Measurements from ENCODE around the gene EGLN3.

EGLN3 gene

DNA sequence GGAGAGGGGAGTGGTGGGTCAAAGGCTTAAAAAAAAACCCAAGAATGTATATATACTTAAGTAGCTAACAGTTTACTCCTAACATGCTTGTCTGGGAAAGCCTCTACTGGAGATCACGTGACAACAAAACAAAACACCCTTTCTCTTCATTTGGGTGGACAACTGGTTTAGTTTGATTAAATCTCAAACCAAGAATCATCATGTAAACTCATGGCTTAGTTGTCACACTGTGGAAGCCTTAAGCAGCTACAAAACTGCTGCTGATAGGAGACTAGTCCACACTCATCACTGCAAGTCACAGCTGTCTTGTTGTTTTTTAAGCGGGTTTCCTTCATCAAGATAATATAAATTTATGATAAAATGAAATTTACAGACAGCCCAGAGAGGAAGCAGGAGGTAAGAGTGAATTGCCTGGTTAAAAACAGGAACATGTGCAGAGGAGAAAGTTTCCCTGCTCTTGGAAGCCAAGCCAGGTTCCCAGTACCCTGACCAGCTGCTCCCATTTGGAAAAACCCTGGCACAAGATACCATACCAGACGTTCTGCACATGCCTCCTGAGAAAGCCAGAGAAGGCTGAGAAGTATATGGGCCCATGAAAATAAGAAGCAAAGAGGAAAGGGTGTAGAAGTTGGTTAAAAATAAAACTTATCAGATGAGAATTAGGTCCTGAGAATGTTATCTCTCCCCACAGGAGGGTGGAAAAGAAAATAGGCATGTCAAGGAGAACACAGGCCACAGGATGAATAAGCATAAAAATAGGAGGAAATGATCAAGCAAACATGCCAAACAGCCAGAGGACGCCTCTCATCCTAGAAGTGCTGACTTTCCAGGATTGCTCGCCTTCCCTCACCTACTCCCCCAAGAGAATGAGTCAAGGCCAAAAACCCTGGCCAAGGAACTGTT is 34.0 kb downstream of the EGLN3 start:
- no peak overlapping the region for H3K27ac ChIP-seq
- TF ChIP-seq, protein P1, sequence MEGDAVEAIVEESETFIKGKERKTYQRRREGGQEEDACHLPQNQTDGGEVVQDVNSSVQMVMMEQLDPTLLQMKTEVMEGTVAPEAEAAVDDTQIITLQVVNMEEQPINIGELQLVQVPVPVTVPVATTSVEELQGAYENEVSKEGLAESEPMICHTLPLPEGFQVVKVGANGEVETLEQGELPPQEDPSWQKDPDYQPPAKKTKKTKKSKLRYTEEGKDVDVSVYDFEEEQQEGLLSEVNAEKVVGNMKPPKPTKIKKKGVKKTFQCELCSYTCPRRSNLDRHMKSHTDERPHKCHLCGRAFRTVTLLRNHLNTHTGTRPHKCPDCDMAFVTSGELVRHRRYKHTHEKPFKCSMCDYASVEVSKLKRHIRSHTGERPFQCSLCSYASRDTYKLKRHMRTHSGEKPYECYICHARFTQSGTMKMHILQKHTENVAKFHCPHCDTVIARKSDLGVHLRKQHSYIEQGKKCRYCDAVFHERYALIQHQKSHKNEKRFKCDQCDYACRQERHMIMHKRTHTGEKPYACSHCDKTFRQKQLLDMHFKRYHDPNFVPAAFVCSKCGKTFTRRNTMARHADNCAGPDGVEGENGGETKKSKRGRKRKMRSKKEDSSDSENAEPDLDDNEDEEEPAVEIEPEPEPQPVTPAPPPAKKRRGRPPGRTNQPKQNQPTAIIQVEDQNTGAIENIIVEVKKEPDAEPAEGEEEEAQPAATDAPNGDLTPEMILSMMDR (conservative IDR thresholded peaks at IDR 0.05): no peak

DNA sequence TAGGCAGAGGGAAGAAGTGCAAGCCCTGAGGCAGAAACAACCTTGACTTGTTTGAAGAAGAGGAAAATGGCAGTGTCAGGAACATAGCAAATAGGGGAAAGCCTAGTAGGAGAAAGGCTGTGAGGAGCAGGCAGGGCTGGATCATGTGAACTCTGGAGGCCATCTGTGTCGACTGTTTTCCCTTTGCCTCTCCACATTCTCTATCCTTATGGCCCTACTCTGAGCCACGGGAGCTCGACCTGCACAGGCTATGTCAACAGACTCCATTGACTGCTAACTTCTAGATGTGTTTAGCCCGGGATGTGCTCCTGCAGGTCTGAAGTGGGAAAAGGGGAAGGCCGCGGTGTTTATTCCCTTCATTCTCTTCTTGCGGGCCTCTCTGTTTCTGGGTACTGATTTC is 35.2 kb downstream of the EGLN3 start:
- TF ChIP-seq, protein P1 (conservative IDR thresholded peaks at IDR 0.05): no peak

DNA sequence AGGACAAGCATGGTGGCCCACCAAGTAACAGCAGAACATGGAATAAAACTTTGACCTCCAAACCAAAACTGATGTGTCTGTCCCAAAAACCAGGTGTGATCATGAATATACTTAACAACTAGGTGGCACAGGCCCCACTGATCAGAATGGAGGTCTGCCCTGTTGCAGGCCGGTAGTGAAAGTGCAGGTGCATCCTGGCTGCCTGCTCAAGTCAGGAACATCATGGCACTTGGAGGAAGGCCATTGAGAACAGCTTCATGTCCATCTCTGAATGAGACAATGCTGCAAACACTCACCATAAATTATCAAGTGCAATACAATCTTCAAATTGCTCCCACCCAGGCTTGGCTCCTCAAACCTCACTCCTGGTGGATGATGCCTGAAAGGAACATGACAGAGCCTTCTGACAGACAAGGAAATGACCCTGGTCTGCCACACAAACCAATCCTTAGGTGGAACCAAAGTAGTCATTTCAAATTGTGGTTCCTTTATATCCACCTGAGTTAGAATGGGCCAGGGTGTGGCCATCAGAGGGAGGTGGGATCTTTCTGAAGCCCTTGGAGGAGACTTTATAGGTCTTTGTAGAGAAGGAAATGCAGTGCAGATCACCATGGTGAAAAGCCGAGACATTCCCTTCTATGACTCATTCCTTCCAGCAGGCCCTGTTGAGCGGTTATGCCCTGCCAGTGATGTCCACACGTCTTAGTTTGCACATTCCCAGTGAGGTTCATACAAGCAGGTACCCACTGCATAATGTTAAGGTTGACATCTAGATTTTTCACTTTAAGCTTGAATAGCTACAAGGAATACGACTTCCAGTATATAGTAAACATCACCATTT is 36.0 kb downstream of the EGLN3 start:
- no peak overlapping the region for H3K27ac ChIP-seq

More for the DNA sequence above, 35.2 kb downstream of the EGLN3 start:
- H3K27ac ChIP-seq: no peak overlapping the region

DNA sequence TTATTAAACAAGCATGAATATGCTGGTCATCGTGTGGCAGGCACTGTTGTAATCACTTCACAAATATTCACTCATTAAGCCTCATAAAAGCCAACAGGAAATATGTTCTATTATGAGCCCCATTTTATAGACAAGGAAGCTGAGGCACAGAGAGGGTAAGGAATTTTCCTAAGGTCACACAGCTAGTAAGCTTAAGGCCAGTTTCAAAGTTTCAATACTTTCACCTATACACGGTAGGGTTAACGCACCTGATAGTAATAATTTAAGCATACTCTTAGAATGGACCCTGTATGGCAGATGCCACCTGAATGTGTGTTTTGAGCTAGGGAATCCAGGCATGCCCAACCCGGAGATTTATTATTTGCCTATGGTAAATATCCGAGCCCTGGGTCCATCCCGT is 39.8 kb downstream of the EGLN3 start:
- TF ChIP-seq, protein P1 (conservative IDR thresholded peaks at IDR 0.05): no peak

More for the DNA sequence above, 36.0 kb downstream of the EGLN3 start:
- TF ChIP-seq, protein P1 (conservative IDR thresholded peaks at IDR 0.05): no peak

GRCh38 chr14:33910435-33910834 is 40.4 kb downstream of the EGLN3 start:
- H3K27ac ChIP-seq: no peak overlapping the region
- TF ChIP-seq, protein P1 (conservative IDR thresholded peaks at IDR 0.05): no peak

More for the DNA sequence above, 39.8 kb downstream of the EGLN3 start:
- no peak overlapping the region for H3K27ac ChIP-seq

DNA sequence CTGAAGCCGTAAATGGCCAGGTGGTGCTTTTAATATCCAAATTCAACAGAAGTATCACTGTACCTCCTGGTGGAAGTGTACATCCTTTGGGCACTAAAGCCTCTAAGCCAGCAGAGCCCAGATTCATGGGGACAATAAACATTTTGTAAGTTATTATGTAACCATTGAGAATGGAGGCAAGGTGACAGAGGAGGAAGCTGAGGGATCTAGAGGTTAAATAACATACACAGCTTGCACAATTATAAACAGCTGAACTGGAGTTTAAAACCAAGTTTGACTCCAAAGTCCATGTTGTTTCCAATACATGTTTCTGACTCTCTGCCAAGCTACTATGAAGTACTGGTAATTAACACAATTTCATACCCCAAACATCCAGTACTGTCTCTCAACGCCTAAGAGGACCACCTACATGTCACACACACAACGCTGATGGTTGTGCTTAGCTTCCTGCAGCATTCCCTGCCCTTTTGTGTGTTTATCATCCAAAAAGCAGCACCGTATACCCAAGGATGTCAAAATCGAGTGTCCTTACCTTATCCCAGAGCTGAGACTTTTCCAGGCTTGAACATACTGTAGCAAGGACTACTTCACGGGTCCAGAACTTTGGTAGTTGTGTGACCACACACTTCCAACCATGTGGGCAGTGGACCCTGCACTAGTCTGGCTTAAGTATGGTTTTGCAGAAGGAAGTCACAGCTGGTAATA is 41.3 kb downstream of the EGLN3 start:
- TF ChIP-seq, protein P1 (conservative IDR thresholded peaks at IDR 0.05): no peak
- no peak overlapping the region for H3K27ac ChIP-seq

Data from VCaP (cell line).